PFSK-1 (cell line): ENCODE results near the gene CATSPERE.

Experiments used
- FOXP2 ChIP-seq: optimal IDR thresholded peaks from 2 replicates; pipeline ENCODE3; 2011; ENCODE audit warnings: borderline replicate concordance, control low read depth, inconsistent platforms; ENCODE audit not compliant: insufficient read depth; ENCODE audit errors: extremely low read length, extremely low read depth
- POLR2AphosphoS5 ChIP-seq: IDR thresholded peaks from 2 replicates; pipeline ENCODE4 v1.6.1; 2012; ENCODE audit warnings: low read depth, mild to moderate bottlenecking, control low read depth, low read length, moderate library complexity
- SIN3A ChIP-seq: IDR thresholded peaks from 2 replicates; pipeline ENCODE4 v1.6.1; 2012; ENCODE audit warnings: mild to moderate bottlenecking, low read length, moderate library complexity, borderline replicate concordance; ENCODE audit not compliant: insufficient read depth
- TAF1 ChIP-seq: IDR thresholded peaks from 2 replicates; pipeline ENCODE4 v1.6.1; 2012; ENCODE audit warnings: low read length, control low read depth, borderline replicate concordance; ENCODE audit not compliant: insufficient read depth
- TF ChIP-seq, protein P1 (sequence below), 2 experiments: IDR thresholded peaks; 2 replicates each; pipeline versions ENCODE4 v1.6.1 to v1.8.0; 2011 to 2012; ENCODE audit warnings: low read depth in 2 of 2, low read length in 2 of 2, control low read depth in 1 of 2, inconsistent platforms in 1 of 2, mild to moderate bottlenecking in 1 of 2, moderate library complexity in 1 of 2; ENCODE audit not compliant: insufficient read depth in 1 of 2

DNA sequence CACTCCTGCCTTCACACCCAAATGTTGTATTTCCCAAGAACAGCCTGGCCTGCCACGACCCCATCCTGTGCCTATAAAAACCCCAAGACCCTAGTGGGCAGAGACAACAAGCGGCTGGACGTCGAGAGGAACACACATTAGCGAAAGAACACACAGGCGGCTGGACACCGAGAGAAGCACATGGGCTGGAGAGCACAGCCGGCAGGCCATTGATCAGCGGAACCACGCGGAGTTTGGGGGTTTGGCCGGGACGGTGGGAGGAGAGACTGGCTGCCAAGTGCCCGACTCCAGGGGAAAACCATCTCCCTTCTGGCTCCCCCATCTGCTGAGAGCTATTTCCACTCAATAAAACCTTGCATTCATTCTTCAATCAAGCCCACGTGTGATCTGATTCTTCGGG, 181.5 kb downstream of the CATSPERE start:
- TF ChIP-seq POLR2AphosphoS5 (no peak), TAF1 (no peak), SIN3A (no peak), FOXP2 (no peak)
- TF ChIP-seq, protein P1, sequence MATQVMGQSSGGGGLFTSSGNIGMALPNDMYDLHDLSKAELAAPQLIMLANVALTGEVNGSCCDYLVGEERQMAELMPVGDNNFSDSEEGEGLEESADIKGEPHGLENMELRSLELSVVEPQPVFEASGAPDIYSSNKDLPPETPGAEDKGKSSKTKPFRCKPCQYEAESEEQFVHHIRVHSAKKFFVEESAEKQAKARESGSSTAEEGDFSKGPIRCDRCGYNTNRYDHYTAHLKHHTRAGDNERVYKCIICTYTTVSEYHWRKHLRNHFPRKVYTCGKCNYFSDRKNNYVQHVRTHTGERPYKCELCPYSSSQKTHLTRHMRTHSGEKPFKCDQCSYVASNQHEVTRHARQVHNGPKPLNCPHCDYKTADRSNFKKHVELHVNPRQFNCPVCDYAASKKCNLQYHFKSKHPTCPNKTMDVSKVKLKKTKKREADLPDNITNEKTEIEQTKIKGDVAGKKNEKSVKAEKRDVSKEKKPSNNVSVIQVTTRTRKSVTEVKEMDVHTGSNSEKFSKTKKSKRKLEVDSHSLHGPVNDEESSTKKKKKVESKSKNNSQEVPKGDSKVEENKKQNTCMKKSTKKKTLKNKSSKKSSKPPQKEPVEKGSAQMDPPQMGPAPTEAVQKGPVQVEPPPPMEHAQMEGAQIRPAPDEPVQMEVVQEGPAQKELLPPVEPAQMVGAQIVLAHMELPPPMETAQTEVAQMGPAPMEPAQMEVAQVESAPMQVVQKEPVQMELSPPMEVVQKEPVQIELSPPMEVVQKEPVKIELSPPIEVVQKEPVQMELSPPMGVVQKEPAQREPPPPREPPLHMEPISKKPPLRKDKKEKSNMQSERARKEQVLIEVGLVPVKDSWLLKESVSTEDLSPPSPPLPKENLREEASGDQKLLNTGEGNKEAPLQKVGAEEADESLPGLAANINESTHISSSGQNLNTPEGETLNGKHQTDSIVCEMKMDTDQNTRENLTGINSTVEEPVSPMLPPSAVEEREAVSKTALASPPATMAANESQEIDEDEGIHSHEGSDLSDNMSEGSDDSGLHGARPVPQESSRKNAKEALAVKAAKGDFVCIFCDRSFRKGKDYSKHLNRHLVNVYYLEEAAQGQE (IDR thresholded peaks at IDR 0.05; ENCODE audit: insufficient read depth in 1 of 2, low read depth in 2 of 2, low read length in 2 of 2) = no peak
